Coronary artery (tissue), 2 donors: Measurements from ENCODE around the gene DDX31.

Source experiments
- DNase-seq: peaks from one replicate; pipeline ENCODE4 v3.0.0-alpha.2; 2017; ENCODE audit warnings: low spot score
- H3K27ac ChIP-seq, 2 donors: fragments of 200-600 bp; sonication (generic); one replicate each; pipeline ENCODE4 v1.5.1; 2016 to 2019
- H3K4me3 ChIP-seq: fragments of 200-600 bp; sonication (generic); 2 replicates; pipeline ENCODE4 v1.5.1; 2016; ENCODE audit warnings: mild to moderate bottlenecking, moderate library complexity
- TF ChIP-seq, protein P1 (sequence below): fragments of 200-600 bp; sonication (generic); IDR thresholded peaks from one replicate; pipeline ENCODE4 v1.5.1; 2019; ENCODE audit warnings: antibody characterized with exemption

DDX31 gene

DNA sequence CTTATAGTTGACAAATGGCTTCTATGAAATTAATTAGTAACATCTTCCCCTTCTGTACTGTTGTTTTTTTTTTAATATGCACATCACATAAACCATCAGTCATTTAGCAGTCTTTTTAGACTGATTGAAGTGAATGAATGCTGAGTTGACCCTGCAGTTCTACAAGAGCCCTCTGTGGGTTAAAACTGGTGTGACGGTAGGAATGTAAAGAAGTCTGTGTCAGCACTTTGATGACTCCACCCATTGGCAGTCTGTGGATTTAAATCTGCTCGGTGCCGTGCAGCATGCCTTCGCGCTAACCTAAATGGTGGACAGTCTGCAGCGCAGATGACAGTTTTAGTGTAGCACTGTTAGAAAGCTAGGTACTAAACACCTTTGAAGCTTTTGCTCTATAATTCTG is 3.6 kb upstream of the DDX31 start:
- Histone ChIP-seq H3K27ac (no peak overlapping the region), H3K4me3 (no peak overlapping the region)
- DNase-seq: no peak
- TF ChIP-seq, protein P1, sequence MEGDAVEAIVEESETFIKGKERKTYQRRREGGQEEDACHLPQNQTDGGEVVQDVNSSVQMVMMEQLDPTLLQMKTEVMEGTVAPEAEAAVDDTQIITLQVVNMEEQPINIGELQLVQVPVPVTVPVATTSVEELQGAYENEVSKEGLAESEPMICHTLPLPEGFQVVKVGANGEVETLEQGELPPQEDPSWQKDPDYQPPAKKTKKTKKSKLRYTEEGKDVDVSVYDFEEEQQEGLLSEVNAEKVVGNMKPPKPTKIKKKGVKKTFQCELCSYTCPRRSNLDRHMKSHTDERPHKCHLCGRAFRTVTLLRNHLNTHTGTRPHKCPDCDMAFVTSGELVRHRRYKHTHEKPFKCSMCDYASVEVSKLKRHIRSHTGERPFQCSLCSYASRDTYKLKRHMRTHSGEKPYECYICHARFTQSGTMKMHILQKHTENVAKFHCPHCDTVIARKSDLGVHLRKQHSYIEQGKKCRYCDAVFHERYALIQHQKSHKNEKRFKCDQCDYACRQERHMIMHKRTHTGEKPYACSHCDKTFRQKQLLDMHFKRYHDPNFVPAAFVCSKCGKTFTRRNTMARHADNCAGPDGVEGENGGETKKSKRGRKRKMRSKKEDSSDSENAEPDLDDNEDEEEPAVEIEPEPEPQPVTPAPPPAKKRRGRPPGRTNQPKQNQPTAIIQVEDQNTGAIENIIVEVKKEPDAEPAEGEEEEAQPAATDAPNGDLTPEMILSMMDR: no peak

DNA sequence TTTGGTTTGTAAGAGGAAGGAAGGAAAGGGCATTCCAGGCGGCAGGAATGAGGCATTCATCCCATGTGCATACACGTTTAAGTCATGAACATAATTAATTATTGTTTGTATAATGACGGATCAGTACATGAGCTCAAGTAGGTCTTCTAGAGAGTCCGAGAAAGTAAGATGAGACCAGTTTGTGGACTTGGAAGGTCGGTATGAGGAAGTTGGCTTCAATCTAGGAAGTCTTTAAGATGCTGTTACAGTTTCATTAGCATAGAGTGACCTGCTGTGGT is 2.6 kb upstream of the DDX31 start:
- Histone ChIP-seq H3K4me3 (peak overlapping the region; percentile 100), H3K27ac (no peak overlapping the region)
- TF ChIP-seq, protein P1: no peak
- no peak for DNase-seq

DNA sequence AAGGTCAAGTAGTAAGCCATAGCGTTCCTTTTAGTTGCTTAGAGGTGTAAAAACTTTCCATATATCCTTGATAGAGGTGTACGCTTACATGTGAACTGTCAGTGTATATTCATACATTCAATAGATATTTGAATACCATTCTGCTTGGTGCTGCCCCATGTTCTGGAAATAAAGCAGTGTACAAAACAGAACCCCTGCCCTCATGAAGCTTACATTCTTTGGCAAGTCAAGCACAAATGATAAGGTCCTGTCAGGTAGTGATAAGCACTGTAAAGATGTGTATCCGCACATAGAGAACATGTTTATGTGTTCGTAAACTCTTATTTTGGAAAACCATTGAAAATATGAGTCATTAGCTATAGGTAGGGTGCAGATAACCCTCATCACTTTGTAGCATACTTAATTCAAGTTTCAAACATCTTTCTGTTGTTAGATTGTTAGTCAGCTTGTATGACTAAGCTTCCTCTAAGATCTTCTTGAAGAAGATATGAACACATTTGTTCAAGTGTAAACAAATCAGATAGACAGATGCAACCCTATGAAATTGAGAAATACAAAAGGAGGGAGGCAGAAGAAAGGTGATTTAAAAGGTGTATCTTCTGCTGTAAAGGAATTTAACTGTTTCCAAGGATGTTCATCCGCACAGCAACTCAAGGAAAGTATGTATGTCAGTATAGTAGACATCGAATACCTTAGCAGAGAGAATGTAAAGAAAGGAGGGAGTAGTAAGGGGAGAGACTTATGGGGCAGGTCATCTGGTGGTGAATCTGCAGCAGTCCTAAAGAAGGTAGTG is 2.0 kb upstream of the DDX31 start:
- TF ChIP-seq, protein P1: no peak
- no peak for DNase-seq
- Histone ChIP-seq H3K4me3 (peak overlapping the region; percentile 100), H3K27ac (no peak overlapping the region)

DNA sequence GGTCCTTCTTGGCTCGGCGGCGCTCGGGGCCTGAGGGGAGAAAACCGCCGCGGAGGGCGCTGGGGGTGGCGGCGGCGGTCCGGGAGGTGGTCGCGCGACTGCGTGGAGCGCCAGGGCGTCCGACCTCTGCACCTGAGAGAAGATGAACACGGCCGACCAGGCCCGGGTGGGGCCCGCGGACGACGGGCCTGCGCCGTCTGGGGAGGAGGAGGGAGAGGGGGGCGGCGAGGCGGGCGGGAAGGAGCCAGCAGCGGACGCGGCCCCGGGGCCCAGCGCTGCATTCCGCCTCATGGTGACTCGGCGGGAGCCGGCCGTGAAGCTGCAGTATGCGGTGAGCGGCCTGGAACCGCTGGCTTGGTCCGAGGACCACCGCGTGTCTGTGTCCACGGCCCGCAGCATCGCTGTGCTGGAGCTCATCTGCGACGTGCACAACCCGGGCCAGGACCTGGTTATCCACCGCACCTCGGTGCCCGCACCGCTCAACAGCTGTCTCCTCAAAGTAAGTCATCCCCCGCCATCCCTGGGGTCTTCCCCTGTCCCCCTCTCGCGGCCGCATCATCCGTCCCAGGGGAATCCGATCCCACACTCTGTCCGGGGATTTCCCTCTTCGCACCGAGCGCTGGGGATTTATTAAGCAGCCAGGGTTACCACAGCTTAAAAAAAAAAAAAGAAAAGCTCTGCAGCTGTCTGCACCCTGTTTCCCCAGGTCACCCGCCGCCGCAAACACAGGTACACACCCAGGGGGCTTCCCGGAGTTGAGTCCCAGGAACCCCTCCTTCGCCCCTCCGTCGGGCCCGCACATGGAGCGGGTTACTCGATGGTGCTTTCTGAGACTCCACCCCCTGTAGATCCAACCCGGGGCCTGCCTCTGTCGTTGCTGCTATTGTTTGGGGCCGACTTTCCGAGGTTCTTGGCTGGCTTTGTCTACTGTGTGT is 941 bp upstream of the DDX31 start, which contains the start of gene GTF3C4:
Gene GTF3C4, plus strand, starts transcription at position 8 of the 935 bp plus-strand sequence. Its CDS starts 135 bp downstream, at position 143.
- Histone ChIP-seq H3K4me3 (peak within 1 kb of the TSS; percentile 100), H3K27ac (peak within 1 kb of the TSS; percentile 91 to 99)
- DNase-seq: no peak
- TF ChIP-seq, protein P1: no peak

DNA sequence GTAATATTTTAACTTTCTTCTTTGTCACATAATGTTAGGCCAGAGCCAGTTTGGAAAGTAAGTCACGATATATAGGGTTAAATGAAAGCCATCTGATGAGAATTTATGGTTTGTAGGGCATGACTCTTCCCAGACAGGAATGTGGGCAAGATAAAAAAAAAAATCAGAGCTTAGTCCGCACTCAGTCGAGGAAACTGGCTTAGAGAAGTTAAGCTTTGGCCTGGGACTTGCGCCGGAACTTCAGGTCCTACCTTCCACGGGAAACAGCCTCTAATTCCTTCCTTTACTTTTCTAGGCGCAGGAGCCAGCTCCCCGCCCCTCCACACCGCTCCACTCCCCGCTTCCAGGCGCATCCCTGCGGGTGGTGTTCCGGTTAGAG is 475 bp downstream of the DDX31 start:
- TF ChIP-seq, protein P1: no peak
- DNase-seq: no peak
- Histone ChIP-seq H3K27ac (peak overlapping the region; percentile 91 to 99), H3K4me3 (peak overlapping the region; percentile 100)

DNA sequence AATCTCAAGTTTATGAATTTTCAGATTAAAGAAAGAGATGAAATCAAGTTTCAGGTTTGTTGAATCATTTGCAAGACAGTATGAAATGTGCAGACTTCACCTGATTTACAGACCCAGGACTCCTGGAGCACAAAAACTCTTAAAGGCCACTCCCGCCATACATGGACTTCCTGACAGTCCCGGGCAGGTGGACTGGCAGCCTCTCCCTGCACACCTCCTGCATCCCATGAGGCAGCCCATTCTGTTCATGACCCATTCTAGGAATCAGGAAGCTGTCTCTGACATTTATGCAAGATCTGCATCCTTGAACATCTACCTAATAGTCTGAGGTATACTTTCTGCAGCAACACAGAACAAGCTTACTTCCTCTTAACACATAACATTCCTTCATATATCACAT is 5.9 kb downstream of the DDX31 start:
- no peak for DNase-seq
- TF ChIP-seq, protein P1: no peak
- Histone ChIP-seq H3K27ac (no peak overlapping the region), H3K4me3 (no peak overlapping the region)
